ENCODE data around the gene YBEY. TPM values are rescaled to one million over a fixed set of nuclear protein-coding genes. Genes with fewer than 3 reads are reported as not detected.

Gene YBEY
- total RNA-seq, 2 donors from 2014 or later: 9.1 to 10.4 TPM

GRCh38 chr21:46312949-46313348 lies 26.8 kb downstream of the YBEY start:
- no peaks in the 10 kb centered on the region for H3K9me3 Mint-ChIP-seq
- DNase-seq (ENCODE audit: low spot score in 2 of 2) (no peak), ATAC-seq (no peak)
- peak overlapping the region in 1 of 2 donors; percentile 50 for H3K27ac Mint-ChIP-seq
- H3K36me3 Mint-ChIP-seq: peaks cover 0 to 12% of the 10 kb centered on the region in 2 donors

GRCh38 chr21:46314441-46315020 lies 28.4 kb downstream of the YBEY start:
- Mint-ChIP-seq H3K9me3 (no peaks in the 10 kb centered on the region), H3K27ac (no peak overlapping the region), H3K36me3 (peaks cover 0 to 12% of the 10 kb centered on the region in 2 donors)
- DNase-seq (ENCODE audit: low spot score in 2 of 2): no peak
- no peak for ATAC-seq

- Mint-ChIP-seq H3K9me3 (no peaks in the 10 kb centered on the region), H3K27ac (no peak overlapping the region), H3K36me3 (peaks cover 7 to 14% of the 10 kb centered on the region in 2 donors)
- DNase-seq (ENCODE audit: low spot score in 2 of 2) (no peak), ATAC-seq (no peak)
These were observed 30.7 kb downstream of the YBEY start for GRCh38 chr21:46316708-46317324.

GRCh38 chr21:46317710-46318463 lies 31.7 kb downstream of the YBEY start:
- DNase-seq (ENCODE audit: low spot score in 2 of 2) (no peak), ATAC-seq (no peak)
- H3K27ac Mint-ChIP-seq: peak overlapping the region in 1 of 2 donors; percentile 50
- peaks cover 18 to 20% of the 10 kb centered on the region in 2 donors for H3K36me3 Mint-ChIP-seq
- H3K9me3 Mint-ChIP-seq: no peaks in the 10 kb centered on the region

GRCh38 chr21:46318464-46318845 lies 32.3 kb downstream of the YBEY start:
- no peak for DNase-seq (ENCODE audit: low spot score in 2 of 2)
- no peaks in the 10 kb centered on the region for H3K9me3 Mint-ChIP-seq
- ATAC-seq: no peak
- H3K27ac Mint-ChIP-seq: peak overlapping the region in 1 of 2 donors; percentile 50
- peaks cover 24% of the 10 kb centered on the region in 2 donors for H3K36me3 Mint-ChIP-seq

- ATAC-seq: no peak
- DNase-seq (ENCODE audit: low spot score in 2 of 2): no peak
- peaks cover 24 to 25% of the 10 kb centered on the region in 2 donors for H3K36me3 Mint-ChIP-seq
- H3K9me3 Mint-ChIP-seq: no peaks in the 10 kb centered on the region
- H3K27ac Mint-ChIP-seq: no peak overlapping the region
These were observed 33.0 kb downstream of the YBEY start for GRCh38 chr21:46319186-46319585.

GRCh38 chr21:46320331-46320801 lies 34.2 kb downstream of the YBEY start:
- DNase-seq (ENCODE audit: low spot score in 2 of 2): no peak
- H3K9me3 Mint-ChIP-seq: no peaks in the 10 kb centered on the region
- H3K27ac Mint-ChIP-seq: no peak overlapping the region
- H3K36me3 Mint-ChIP-seq: peaks cover 24 to 25% of the 10 kb centered on the region in 2 donors
- no peak for ATAC-seq

GRCh38 chr21:46322351-46323226 lies 36.4 kb downstream of the YBEY start:
- DNase-seq (ENCODE audit: low spot score in 2 of 2) (peak; percentile 34 to 62), ATAC-seq (no peak)
- H3K27ac Mint-ChIP-seq: peak overlapping the region; percentile 96 to 97
- peaks cover 34 to 36% of the 10 kb centered on the region in 2 donors for H3K36me3 Mint-ChIP-seq
- no peaks in the 10 kb centered on the region for H3K9me3 Mint-ChIP-seq

GRCh38 chr21:46323227-46323709 lies 37.1 kb downstream of the YBEY start:
- Mint-ChIP-seq H3K27ac (peak overlapping the region; percentile 96 to 97), H3K9me3 (no peaks in the 10 kb centered on the region), H3K36me3 (peaks cover 35 to 37% of the 10 kb centered on the region in 2 donors)
- DNase-seq (ENCODE audit: low spot score in 2 of 2) (no peak), ATAC-seq (no peak)

- DNase-seq (ENCODE audit: low spot score in 2 of 2) (peak; percentile 98 to 99), ATAC-seq (peak; percentile 87)
- Mint-ChIP-seq H3K36me3 (peaks cover 35 to 37% of the 10 kb centered on the region in 2 donors), H3K27ac (peak within 1 kb of the TSS; percentile 96 to 98), H3K9me3 (no peaks in the 10 kb centered on the region)
These were observed 37.7 kb downstream of the YBEY start, which contains the start of the genes C21orf58 and PCNT for GRCh38 chr21:46323710-46324389. Gene C21orf58, minus strand, starts transcription at chr21:46323870. Its CDS starts 1,132 bp downstream, at chr21:46322738. Gene PCNT, plus strand, starts transcription at chr21:46324156. Its CDS starts 73 bp downstream, at chr21:46324229.

- H3K27ac Mint-ChIP-seq: peak overlapping the region in 1 of 2 donors; percentile 96
- peaks cover 35 to 37% of the 10 kb centered on the region in 2 donors for H3K36me3 Mint-ChIP-seq
These were observed 38.4 kb downstream of the YBEY start for GRCh38 chr21:46324390-46325072.

GRCh38 chr21:46325073-46325912 lies 39.2 kb downstream of the YBEY start:
- peaks cover 35 to 37% of the 10 kb centered on the region in 2 donors for H3K36me3 Mint-ChIP-seq
- no peaks in the 10 kb centered on the region for H3K9me3 Mint-ChIP-seq
- ATAC-seq (no peak), DNase-seq (ENCODE audit: low spot score in 2 of 2) (peak; percentile 53 to 73)
- H3K27ac Mint-ChIP-seq: peak overlapping the region; percentile 16 to 89

More at GRCh38 chr21:46324390-46325072, 38.4 kb downstream of the YBEY start:
- H3K9me3 Mint-ChIP-seq: no peaks in the 10 kb centered on the region
- DNase-seq (ENCODE audit: low spot score in 2 of 2): peak; percentile 89 to 90
- peak; percentile 75 to 81 for ATAC-seq

GRCh38 chr21:46326110-46326703 lies 40.1 kb downstream of the YBEY start:
- Mint-ChIP-seq H3K36me3 (peaks cover 33 to 35% of the 10 kb centered on the region in 2 donors), H3K9me3 (no peaks in the 10 kb centered on the region), H3K27ac (peak overlapping the region in 1 of 2 donors; percentile 20)
- DNase-seq (ENCODE audit: low spot score in 2 of 2): no peak
- no peak for ATAC-seq

GRCh38 chr21:46327711-46328110 lies 41.6 kb downstream of the YBEY start:
- no peak for ATAC-seq
- peaks cover 18 to 20% of the 10 kb centered on the region in 2 donors for H3K36me3 Mint-ChIP-seq

More at GRCh38 chr21:46327711-46328110, 41.6 kb downstream of the YBEY start:
- Mint-ChIP-seq H3K27ac (no peak overlapping the region), H3K9me3 (no peaks in the 10 kb centered on the region)
- DNase-seq (ENCODE audit: low spot score in 2 of 2): no peak

Measured in activated naive CD4-positive, alpha-beta T cell treated with anti-CD3 and anti-CD28 coated beads, Interleukin-2, amount 50 U/mL, for 72 hours (primary cell).